H1 (cell line): Measurements from ENCODE around the gene WIPI1. TPM values are rescaled to one million over a fixed set of nuclear protein-coding genes. Genes with fewer than 3 reads are reported as not detected.

ENCODE experiments used
- CTCF ChIA-PET: fragments of 300-600 bp; sonication (Branson Sonifier 250); formaldehyde crosslinking; loops from one replicate; lab custom pipeline; 2021; ENCODE audit not compliant: partially characterized antibody; lab: Charles Lee
- POLR2A ChIA-PET: fragments of 300-600 bp; sonication (Branson Sonifier 250); formaldehyde crosslinking; loops from one replicate; lab custom pipeline; 2021; ENCODE audit warnings: inconsistent platforms; ENCODE audit not compliant: partially characterized antibody; lab: Charles Lee
- DNase-seq, 2 experiments: peaks; one replicate each; pipeline versions ENCODE4 v3.0.0 to v3.0.0-alpha.2; 2010 to 2022; ENCODE audit warnings: low spot score in 2 of 2, low read depth in 1 of 2, mixed read lengths in 1 of 2
- FAIRE-seq: peaks from 2 replicates; lab custom pipeline; 2011; peaks lifted over from hg19 to GRCh38; lab: Jason Lieb, UNC
- H2AFZ ChIP-seq: 2 replicates; pipeline ENCODE4 v1.8.1; 2012; ENCODE audit warnings: low read length, inconsistent platforms
- H2AK5ac ChIP-seq: 2 replicates; pipeline ENCODE4 v1.6.1; 2013; ENCODE audit warnings: low read depth, low read length
- H2BK120ac ChIP-seq: replicated peaks from 2 replicates; pipeline ENCODE3; 2013; ENCODE audit warnings: low read depth, low read length, inconsistent platforms
- H2BK12ac ChIP-seq: 2 replicates; pipeline ENCODE4 v1.6.1; 2013; ENCODE audit warnings: low read depth, low read length
- H2BK15ac ChIP-seq: 2 replicates; pipeline ENCODE4 v1.6.1; 2013; ENCODE audit warnings: low read length
- H2BK20ac ChIP-seq: 2 replicates; pipeline ENCODE4 v1.6.1; 2013; ENCODE audit warnings: low read length
- H2BK5ac ChIP-seq: 2 replicates; pipeline ENCODE4 v1.6.1; 2013; ENCODE audit warnings: low read depth, low read length
- H3K14ac ChIP-seq: 2 replicates; pipeline ENCODE4 v1.6.1; 2013; ENCODE audit warnings: inconsistent platforms; ENCODE audit not compliant: insufficient read length
- H3K18ac ChIP-seq: 2 replicates; pipeline ENCODE4 v1.6.1; 2013; ENCODE audit warnings: low read length; ENCODE audit errors: extremely low read depth
- H3K23ac ChIP-seq: 2 replicates; pipeline ENCODE4 v1.6.1; 2013; ENCODE audit warnings: inconsistent platforms; ENCODE audit not compliant: insufficient read length
- H3K23me2 ChIP-seq: 2 replicates; pipeline ENCODE4 v1.6.1; 2013; ENCODE audit warnings: low read depth, low read length
- H3K27ac ChIP-seq: 2 replicates; pipeline ENCODE4 v1.6.1; 2011; ENCODE audit warnings: low read depth, low read length, inconsistent platforms
- H3K27me3 ChIP-seq, 4 experiments: replicated peaks in 1 of 4; 1 replicate in 1 of 4; 2 replicates in 3 of 4; pipeline versions ENCODE4 v1.6.1 to v1.8.1; 2011 to 2013; ENCODE audit warnings: low read length in 3 of 4, mild to moderate bottlenecking in 3 of 4, inconsistent platforms in 2 of 4, mixed read lengths in 2 of 4, moderate library complexity in 1 of 4; ENCODE audit not compliant: control insufficient read depth in 3 of 4, insufficient read depth in 3 of 4; ENCODE audit errors: extremely low read depth in 1 of 4
- H3K36me3 ChIP-seq, 4 experiments: 2 replicates each; pipeline versions ENCODE4 v1.6.1 to v1.8.1; 2011 to 2013; ENCODE audit warnings: mild to moderate bottlenecking in 4 of 4, low read length in 3 of 4, moderate library complexity in 2 of 4, control low read depth in 1 of 4, inconsistent platforms in 1 of 4; ENCODE audit not compliant: insufficient read depth in 4 of 4, control insufficient read depth in 2 of 4
- H3K4ac ChIP-seq: replicated peaks from 2 replicates; pipeline ENCODE3; 2013; ENCODE audit warnings: low read length, low read depth, mixed read lengths, inconsistent platforms; ENCODE audit not compliant: insufficient read length
- H3K4me1 ChIP-seq, 4 experiments: replicated peaks in 1 of 4; 1 replicate in 1 of 4; 2 replicates in 3 of 4; pipeline versions ENCODE4 v1.6.1 to v1.8.1; 2011 to 2013; ENCODE audit warnings: low read length in 3 of 4, inconsistent platforms in 2 of 4, mixed read lengths in 1 of 4; ENCODE audit not compliant: insufficient read depth in 4 of 4, control insufficient read depth in 3 of 4
- H3K4me2 ChIP-seq, 2 experiments: 2 replicates each; pipeline versions ENCODE4 v1.6.1 to v1.8.1; 2011 to 2013; ENCODE audit warnings: low read depth in 2 of 2, low read length in 2 of 2, control low read depth in 1 of 2, inconsistent platforms in 1 of 2, mild to moderate bottlenecking in 1 of 2; ENCODE audit not compliant: insufficient read depth in 1 of 2
- H3K4me3 ChIP-seq, 4 experiments: fragments of 200-600, 300-600 bp in 1 of 4; sonication (generic), shearing (Covaris generic), sonication (Bioruptor Twin) in 1 of 4; 2 replicates each; pipeline versions ENCODE4 v1.5.1 to v1.8.1; 2011 to 2016; ENCODE audit warnings: low read length in 4 of 4, low read depth in 3 of 4, control low read depth in 2 of 4, inconsistent platforms in 2 of 4, mild to moderate bottlenecking in 2 of 4, mixed read lengths in 1 of 4, moderate library complexity in 1 of 4; ENCODE audit not compliant: insufficient read depth in 2 of 4; ENCODE audit errors: extremely low read depth in 1 of 4
- H3K56ac ChIP-seq: replicated peaks from 2 replicates; pipeline ENCODE3; 2013; ENCODE audit warnings: low read depth, mild to moderate bottlenecking, mixed read lengths, low read length, inconsistent platforms; ENCODE audit not compliant: insufficient read length
- H3K79me1 ChIP-seq: 2 replicates; pipeline ENCODE4 v1.6.1; 2013; ENCODE audit warnings: low read depth, low read length, control low read depth
- H3K79me2 ChIP-seq, 2 experiments: 2 replicates each; pipeline versions ENCODE4 v1.6.1 to v1.8.1; 2012 to 2013; ENCODE audit warnings: low read length in 2 of 2, mild to moderate bottlenecking in 2 of 2, inconsistent platforms in 1 of 2; ENCODE audit not compliant: insufficient read depth in 2 of 2, control insufficient read depth in 1 of 2
- H3K9ac ChIP-seq, 4 experiments: replicated peaks in 1 of 4; 1 replicate in 1 of 4; 2 replicates in 3 of 4; pipeline versions ENCODE4 v1.6.1 to v1.8.1; 2011 to 2013; ENCODE audit warnings: low read depth in 3 of 4, low read length in 3 of 4, control low read depth in 2 of 4, mild to moderate bottlenecking in 2 of 4, moderate library complexity in 2 of 4, inconsistent platforms in 1 of 4; ENCODE audit errors: extremely low read depth in 1 of 4
- H3K9me3 ChIP-seq, 2 experiments: 2 replicates each; pipeline versions ENCODE4 v1.6.1 to v1.8.1; 2012 to 2013; ENCODE audit warnings: mild to moderate bottlenecking in 2 of 2, moderate library complexity in 2 of 2, control low read depth in 1 of 2, inconsistent platforms in 1 of 2, low read depth in 1 of 2, low read length in 1 of 2, mixed read lengths in 1 of 2; ENCODE audit not compliant: insufficient read depth in 2 of 2
- H4K20me1 ChIP-seq, 2 experiments: replicated peaks in 1 of 2; 2 replicates each; pipeline versions ENCODE3 to v1.8.1; 2011 to 2013; ENCODE audit warnings: inconsistent platforms in 2 of 2, low read length in 2 of 2, mild to moderate bottlenecking in 1 of 2; ENCODE audit not compliant: insufficient read depth in 2 of 2, control insufficient read depth in 1 of 2
- H4K5ac ChIP-seq: 2 replicates; pipeline ENCODE4 v1.6.1; 2013; ENCODE audit warnings: low read length, low read depth, mixed read lengths, inconsistent platforms; ENCODE audit not compliant: insufficient read length
- H4K8ac ChIP-seq: 2 replicates; pipeline ENCODE4 v1.8.0; 2013; ENCODE audit warnings: mild to moderate bottlenecking, moderate library complexity, low read length, inconsistent platforms; ENCODE audit not compliant: insufficient read depth; ENCODE audit errors: extremely low read depth
- H4K91ac ChIP-seq: replicated peaks from 2 replicates; pipeline ENCODE3; 2013; ENCODE audit warnings: low read length, mixed read lengths, inconsistent platforms; ENCODE audit not compliant: insufficient read length
- ATF3 ChIP-seq: IDR thresholded peaks from 2 replicates; pipeline ENCODE4 v1.6.1; 2011; ENCODE audit warnings: low read depth, mild to moderate bottlenecking, low read length; ENCODE audit not compliant: insufficient read depth
- BRCA1 ChIP-seq: IDR thresholded peaks from 2 replicates; pipeline ENCODE4 v1.6.1; 2012; ENCODE audit warnings: low read depth, low read length, improper control_type of control experiment
- CREB1 ChIP-seq: IDR thresholded peaks from 2 replicates; pipeline ENCODE4 v1.6.1; 2012; ENCODE audit warnings: inconsistent platforms
- EGR1 ChIP-seq: IDR thresholded peaks from 2 replicates; pipeline ENCODE4 v1.6.1; 2011; ENCODE audit warnings: low read depth, low read length, borderline replicate concordance
- EP300 ChIP-seq, 2 experiments: IDR thresholded peaks; 1 replicate in 1 of 2; 2 replicates in 1 of 2; pipeline ENCODE4 v1.6.1; 2011 to 2012; ENCODE audit warnings: low read depth in 2 of 2, low read length in 2 of 2, mild to moderate bottlenecking in 2 of 2, borderline replicate concordance in 1 of 2, inconsistent platforms in 1 of 2, moderate library complexity in 1 of 2
- HDAC2 ChIP-seq, 2 experiments: fragments of 300-600 bp in 1 of 2; sonication (generic) in 1 of 2; IDR thresholded peaks; 2 replicates each; pipeline ENCODE4 v1.6.1; 2011 to 2012; ENCODE audit warnings: low read depth in 2 of 2, low read length in 2 of 2, mild to moderate bottlenecking in 2 of 2, moderate library complexity in 2 of 2, borderline replicate concordance in 1 of 2, inconsistent platforms in 1 of 2
- JUND ChIP-seq: IDR thresholded peaks from 2 replicates; pipeline ENCODE4 v1.6.1; 2011; ENCODE audit warnings: mild to moderate bottlenecking, improper control_type of control experiment, low read length
- KDM1A ChIP-seq: fragments of 200-600, 300-600 bp; sonication (generic); IDR thresholded peaks from 2 replicates; pipeline ENCODE4 v1.7.1; 2016; ENCODE audit warnings: mild to moderate bottlenecking, low read length, borderline replicate concordance
- KDM5A ChIP-seq: fragments of 200-600 bp; IDR thresholded peaks from 2 replicates; pipeline ENCODE4 v1.7.1; 2012; ENCODE audit warnings: mild to moderate bottlenecking, low read length, inconsistent platforms, mixed read lengths
- NRF1 ChIP-seq: IDR thresholded peaks from 2 replicates; pipeline ENCODE4 v1.6.1; 2011; ENCODE audit warnings: mild to moderate bottlenecking, low read depth, low read length, improper control_type of control experiment
- SAP30 ChIP-seq: fragments of 300-600 bp; sonication (generic); IDR thresholded peaks from 2 replicates; pipeline ENCODE4 v1.7.1; 2012; ENCODE audit warnings: low read length, moderate library complexity, mild to moderate bottlenecking, inconsistent platforms; ENCODE audit not compliant: insufficient read depth, insufficient replicate concordance
- SP1 ChIP-seq: IDR thresholded peaks from 2 replicates; pipeline ENCODE4 v1.6.1; 2011; ENCODE audit warnings: low read depth, low read length
- TBP ChIP-seq: IDR thresholded peaks from 2 replicates; pipeline ENCODE4 v1.6.1; 2011; ENCODE audit warnings: low read depth, low read length, improper control_type of control experiment
- TCF12 ChIP-seq: IDR thresholded peaks from 2 replicates; pipeline ENCODE4 v1.6.1; 2011; ENCODE audit warnings: low read depth, mild to moderate bottlenecking, low read length
- WGBS, 2 experiments: shearing (Covaris generic) in 1 of 2; methylation state at CpG; one replicate each; pipeline versions ENCODE4 v1.1.6 to v1.1.7; 2013 to 2015; ENCODE audit warnings: low lambda C conversion rate in 2 of 2, mixed read lengths in 2 of 2, inconsistent platforms in 1 of 2, low coverage in 1 of 2, missing lambda C conversion rate in 1 of 2; ENCODE audit not compliant: insufficient replicate concordance in 2 of 2, insufficient coverage in 1 of 2, insufficient read length in 1 of 2; ENCODE audit errors: extremely low coverage in 1 of 2, missing lambda C conversion rate in 1 of 2; 5-methylcytosine and 5-hydroxymethylcytosine counted together
- polyA plus RNA-seq, 7 experiments: library from polyadenylated mRNA; depleted of rRNA in 3 of 7; stranded (reverse) in 5 of 7; unstranded in 2 of 7; fragments of >200 nt in 5 of 7; fragments of 200-250 nt in 2 of 7; gene quantifications; 1 replicate in 5 of 7; 2 replicates in 1 of 7; 4 replicates in 1 of 7; pipeline versions ENCODE4 v1.2.1 to v1.2.3, GENCODE V29; 2011 to 2013; ENCODE audit warnings: missing spikeins in 2 of 7, mixed read lengths in 2 of 7
- total RNA-seq: library from RNA; stranded (reverse); fragmentation: NEBNext Ultra II Directional; extraction: Animal tissue kit (Norgen Biotek cat#: 25700); gene quantifications from 2 replicates; pipeline ENCODE4 v1.2.1, GENCODE V29; 2021

WIPI1 gene
- total and polyA plus RNA-seq, 2 of the 8 experiments (the other 6 are each of a cell fraction or from before 2014, with no cell fraction given), result 16.6 to 17.4 TPM

- Histone ChIP-seq H3K4me3 (no peak overlapping the region), H3K23me2 (no peaks in the 10 kb centered on the region), H2BK5ac (no peak overlapping the region), H3K56ac (no peak overlapping the region), H4K20me1 (no peaks in the 10 kb centered on the region), H3K9ac (no peak overlapping the region), H3K27ac (no peak overlapping the region), H2BK120ac (no peak overlapping the region), H3K23ac (no peak overlapping the region), H4K91ac (no peak overlapping the region), H2BK12ac (no peak overlapping the region), H2BK20ac (no peak overlapping the region), H4K5ac (no peak overlapping the region), H3K36me3 (no peaks in the 10 kb centered on the region), H4K8ac (no peak overlapping the region), H2AFZ (no peak overlapping the region), H3K14ac (no peak overlapping the region), H3K9me3 (no peaks in the 10 kb centered on the region; a peak in 1 of 4 replicates), H3K4me1 (peaks cover 0 to 6% (median 1%) of the 10 kb centered on the region in 4 experiments; a peak in 3 of 7 replicates), H3K27me3 (no peaks in the 10 kb centered on the region), H3K4me2 (no peak overlapping the region), H3K79me2 (no peaks in the 10 kb centered on the region), H2BK15ac (no peak overlapping the region), H3K79me1 (no peaks in the 10 kb centered on the region), H3K18ac (no peak overlapping the region), H3K4ac (no peak overlapping the region), H2AK5ac (no peak overlapping the region)
- no CpG with 5 or more reads among the region's 3 CpGs for WGBS, 2 experiments
- FAIRE-seq (no peak), DNase-seq (no peak)
- ChIA-PET CTCF (interaction anchor here (1.6 to 3.0 kb wide), 4 partner anchors 15 to 88 kb away, joined by 3 to 13 read pairs (median 5); no protein-coding TSS in a partner anchor), POLR2A (interaction anchor here (1.0 to 2.1 kb wide), 2 partner anchors 8 to 25 kb away, joined by 3 to 8 read pairs; no protein-coding TSS in a partner anchor)
- TF ChIP-seq TBP, result no peak
- TF ChIP-seq SAP30, result no peak
- no peak for TF ChIP-seq NRF1
- TF ChIP-seq BRCA1, result no peak
- no peak for TF ChIP-seq TCF12
- no peak for TF ChIP-seq SP1
- TF ChIP-seq EP300 (IDR thresholded peaks at IDR 0.05; ENCODE audit: borderline replicate concordance in 1 of 2, low read depth in 2 of 2, low read length in 2 of 2), result no peak
- no peak for TF ChIP-seq CREB1
- no peak for TF ChIP-seq KDM5A
- TF ChIP-seq EGR1, result no peak
- TF ChIP-seq ATF3, result no peak
- TF ChIP-seq KDM1A, result no peak
- no peak for TF ChIP-seq JUND
- TF ChIP-seq HDAC2 (IDR thresholded peaks at IDR 0.05; ENCODE audit: borderline replicate concordance in 1 of 2, low read depth in 2 of 2, low read length in 2 of 2), result no peak
Measured at GRCh38 chr17:68417317-68417716, 40.0 kb downstream of the WIPI1 start.
